Cardiac muscle cell (in vitro differentiated cells and primary cell): ENCODE results near the gene METTL5. TPM values are rescaled to one million over a fixed set of nuclear protein-coding genes. Genes with fewer than 3 reads are reported as not detected.
A peak's percentile ranks its signal among the peaks of the same experiment; 100 is the strongest.
"Not testable (repeated sequence)": the region's sequence is repeated elsewhere in the genome, so short reads cannot be mapped to it uniquely, and the experiment has no call there.

Source experiments
- DNase-seq, 2 donors: peaks; one replicate each; pipeline versions ENCODE4 v3.0.0 to v3.0.0-alpha.2; 2010 to 2017; ENCODE audit warnings: low read depth in 1 of 2, low spot score in 1 of 2
- H3K27ac ChIP-seq: fragments of 200-600 bp; sonication (generic); 2 replicates; pipeline ENCODE4 v1.5.1; 2016
- H3K27me3 ChIP-seq: fragments of 200-600 bp; sonication (generic); 2 replicates; pipeline ENCODE4 v1.6.0; 2016; ENCODE audit warnings: control low read depth
- H3K36me3 ChIP-seq: fragments of 200-600 bp; sonication (generic); 2 replicates; pipeline ENCODE4 v1.5.1; 2016; ENCODE audit warnings: control low read depth
- H3K4me1 ChIP-seq: fragments of 200-600 bp; sonication (generic); 2 replicates; pipeline ENCODE4 v1.8.1; 2017; ENCODE audit warnings: low read depth, mild to moderate bottlenecking, mixed run types
- H3K4me3 ChIP-seq: fragments of 200-600 bp; sonication (generic); 2 replicates; pipeline ENCODE4 v1.5.1; 2016; ENCODE audit warnings: mild to moderate bottlenecking
- H3K9me3 ChIP-seq: fragments of 200-600 bp; sonication (generic); 2 replicates; pipeline ENCODE4 v1.5.1; 2017; ENCODE audit warnings: low read depth, mild to moderate bottlenecking, control low read depth
- CTCF ChIP-seq: IDR thresholded peaks from 2 replicates; pipeline ENCODE4 v1.5.1; 2012; ENCODE audit warnings: low read depth, mild to moderate bottlenecking, low read length
- polyA plus RNA-seq: library from polyadenylated mRNA; unstranded; fragments of >200 nt; fragmentation: Nextera tagmentation; extraction: Ambion mirVana; gene quantifications from 2 replicates; pipeline ENCODE4 v1.2.1, GENCODE V29; 2016
- total RNA-seq: library from RNA; depleted of rRNA; stranded (reverse); fragments of >200 nt; gene quantifications from 2 replicates; pipeline ENCODE4 v1.2.3, GENCODE V29; 2016

The METTL5 gene
- total and polyA plus RNA-seq, 2 experiments from 2014 or later, result 46.8 to 124 TPM

- H3K4me1 ChIP-seq, result peaks cover 5% of the 10 kb centered on the region
- no peak for DNase-seq
- no peaks in the 10 kb centered on the region for H3K9me3 ChIP-seq
- no peak overlapping the region for H3K4me3 ChIP-seq
- no peaks in the 10 kb centered on the region for H3K36me3 ChIP-seq
- no peak overlapping the region for H3K27ac ChIP-seq
- no peak for TF ChIP-seq CTCF
- H3K27me3 ChIP-seq, result no peaks in the 10 kb centered on the region
Observed at GRCh38 chr2:169865492-169865891, 40.8 kb upstream of the METTL5 start.

GRCh38 chr2:169862816-169863215, 38.1 kb upstream of the METTL5 start:
- no peak for TF ChIP-seq CTCF
- no peaks in the 10 kb centered on the region for H3K9me3 ChIP-seq
- H3K36me3 ChIP-seq, result no peaks in the 10 kb centered on the region
- H3K4me3 ChIP-seq, result no peak overlapping the region
- no peaks in the 10 kb centered on the region for H3K27me3 ChIP-seq
- H3K4me1 ChIP-seq, result no peaks in the 10 kb centered on the region
- peak in 1 of 2 donors; percentile 59 for DNase-seq
- H3K27ac ChIP-seq, result peak overlapping the region; percentile 1

GRCh38 chr2:169860149-169860548, 35.4 kb upstream of the METTL5 start:
- Histone ChIP-seq H3K4me1 (peaks cover 1% of the 10 kb centered on the region), H3K27me3 (no peaks in the 10 kb centered on the region), H3K4me3 (no peak overlapping the region), H3K36me3 (no peaks in the 10 kb centered on the region), H3K27ac (no peak overlapping the region), H3K9me3 (no peaks in the 10 kb centered on the region)
- no peak for TF ChIP-seq CTCF
- DNase-seq, result no peak

- Histone ChIP-seq H3K36me3 (no peaks in the 10 kb centered on the region), H3K9me3 (no peaks in the 10 kb centered on the region), H3K4me1 (peaks cover 4% of the 10 kb centered on the region), H3K27ac (no peak overlapping the region), H3K4me3 (no peak overlapping the region), H3K27me3 (no peaks in the 10 kb centered on the region)
- TF ChIP-seq CTCF, result no peak
- DNase-seq, result no peak
Observed at GRCh38 chr2:169859423-169859822, 34.7 kb upstream of the METTL5 start.

GRCh38 chr2:169855281-169856258, 30.9 kb upstream of the METTL5 start:
- H3K36me3 ChIP-seq, H3K27ac ChIP-seq, H3K9me3 ChIP-seq, H3K4me1 ChIP-seq, H3K27me3 ChIP-seq, H3K4me3 ChIP-seq, DNase-seq: not testable (repeated sequence)

GRCh38 chr2:169853041-169853668, 28.4 kb upstream of the METTL5 start:
- Histone ChIP-seq H3K27me3 (no peaks in the 10 kb centered on the region), H3K4me3 (no peak overlapping the region), H3K9me3 (no peaks in the 10 kb centered on the region), H3K36me3 (no peaks in the 10 kb centered on the region), H3K4me1 (peaks cover 17% of the 10 kb centered on the region), H3K27ac (no peak overlapping the region)
- no peak for DNase-seq
- TF ChIP-seq CTCF, result no peak
